Tibial nerve (tissue), 4 donors: ENCODE measurements around the gene SCT. TPM values are rescaled to one million over a fixed set of nuclear protein-coding genes. Genes with fewer than 3 reads are reported as not detected.

Source experiments
- DNase-seq, 2 donors: peaks; one replicate each; pipeline ENCODE4 v3.0.0-alpha.2; 2019; ENCODE audit warnings: low spot score in 2 of 2
- H3K27ac ChIP-seq, 4 donors: fragments of 200-600 bp; sonication (generic) in 3 of 4; one replicate each; pipeline ENCODE4 v1.5.1; 2017 to 2019; ENCODE audit warnings: mild to moderate bottlenecking in 1 of 4
- H3K27me3 ChIP-seq, 2 donors: fragments of 200-600 bp; sonication (generic) in 1 of 2; one replicate each; pipeline versions ENCODE4 v1.5.1 to v1.6.0; 2017 to 2019
- H3K36me3 ChIP-seq, 3 donors: fragments of 200-600 bp; sonication (generic); one replicate each; pipeline ENCODE4 v1.5.1; 2018 to 2019
- H3K4me1 ChIP-seq, 4 donors: fragments of 200-600 bp; sonication (generic) in 3 of 4; one replicate each; pipeline ENCODE4 v1.5.1; 2017 to 2019
- H3K4me3 ChIP-seq, 4 donors: fragments of 200-600 bp; sonication (generic) in 3 of 4; one replicate each; pipeline ENCODE4 v1.5.1; 2017 to 2019; ENCODE audit warnings: mild to moderate bottlenecking in 1 of 4, moderate library complexity in 1 of 4
- H3K9me3 ChIP-seq, 4 donors: fragments of 200-600 bp; sonication (generic) in 3 of 4; one replicate each; pipeline ENCODE4 v1.5.1; 2017 to 2019
- CTCF ChIP-seq, 5 experiments: fragments of 200-600 bp in 3 of 5; fragments of 450-650 bp in 2 of 5; sonication (generic) in 3 of 5; IDR thresholded peaks; one replicate each; pipeline ENCODE4 v1.5.1; 2016 to 2019; ENCODE audit warnings: antibody characterized with exemption in 5 of 5, mild to moderate bottlenecking in 3 of 5, moderate library complexity in 2 of 5
- EP300 ChIP-seq, 2 donors: sonication (generic); formaldehyde crosslinking; IDR thresholded peaks; one replicate each; pipeline ENCODE4 v1.6.1; 2017; ENCODE audit warnings: antibody characterized with exemption in 2 of 2, mild to moderate bottlenecking in 1 of 2
- POLR2A ChIP-seq, 2 donors: fragments of 450-650 bp; IDR thresholded peaks; one replicate each; pipeline ENCODE4 v1.6.1; 2017; ENCODE audit warnings: antibody characterized with exemption in 2 of 2, mild to moderate bottlenecking in 2 of 2, moderate library complexity in 2 of 2
- WGBS, 2 donors: methylation state at CpG; one replicate each; pipeline ENCODE4 v1.1.5; 2018; 5-methylcytosine and 5-hydroxymethylcytosine counted together
- total RNA-seq, 4 donors: library from RNA; depleted of rRNA; stranded (reverse); fragments of >200 nt; gene quantifications; one replicate each; pipeline ENCODE4 v1.1.0, GENCODE V29; 2016

The SCT gene
- total RNA-seq, 4 donors from 2014 or later, result not detected

- no peaks in the 10 kb centered on the region for H3K27me3 ChIP-seq
Observed at GRCh38 chr11:590997-591396, 36.0 kb downstream of the SCT start.

GRCh38 chr11:589798-590197 lies 37.2 kb downstream of the SCT start:
- no peak for TF ChIP-seq EP300 (IDR thresholded peaks at IDR 0.05)
- no peak for TF ChIP-seq CTCF (IDR thresholded peaks at IDR 0.05)
- no peak for TF ChIP-seq POLR2A (IDR thresholded peaks at IDR 0.05)
- H3K4me1 ChIP-seq, result no peaks in the 10 kb centered on the region
- no peak overlapping the region for H3K27ac ChIP-seq
- DNase-seq, result no peak
- H3K4me3 ChIP-seq, result no peak overlapping the region
- H3K9me3 ChIP-seq, result no peaks in the 10 kb centered on the region
- no peaks in the 10 kb centered on the region for H3K27me3 ChIP-seq
- peaks cover 2 to 91% (median 30%) of the 10 kb centered on the region in 3 donors for H3K36me3 ChIP-seq
- WGBS, 2 donors, result 90 to 92% methylated on average over 26 of the region's 26 CpGs

More at GRCh38 chr11:590997-591396, 36.0 kb downstream of the SCT start:
- H3K4me3 ChIP-seq, result no peak overlapping the region
- H3K4me1 ChIP-seq, result no peaks in the 10 kb centered on the region
- H3K9me3 ChIP-seq, result no peaks in the 10 kb centered on the region
- DNase-seq, result no peak
- no peak overlapping the region for H3K27ac ChIP-seq
- TF ChIP-seq EP300 (IDR thresholded peaks at IDR 0.05), result no peak
- no peak for TF ChIP-seq POLR2A (IDR thresholded peaks at IDR 0.05)
- TF ChIP-seq CTCF (IDR thresholded peaks at IDR 0.05), result no peak
- H3K36me3 ChIP-seq, result peaks cover 2 to 99% (median 30%) of the 10 kb centered on the region in 3 donors
- 81 to 82% methylated on average over 11 of the region's 11 CpGs for WGBS, 2 donors

GRCh38 chr11:587978-588380 lies 39.0 kb downstream of the SCT start:
- H3K27me3 ChIP-seq, result no peaks in the 10 kb centered on the region
- no peak overlapping the region for H3K4me3 ChIP-seq
- no peaks in the 10 kb centered on the region for H3K9me3 ChIP-seq
- no peak for DNase-seq
- peak overlapping the region in 1 of 4 donors; percentile 0 for H3K27ac ChIP-seq
- H3K4me1 ChIP-seq, result no peaks in the 10 kb centered on the region
- TF ChIP-seq CTCF (IDR thresholded peaks at IDR 0.05) (no peak), EP300 (IDR thresholded peaks at IDR 0.05) (no peak)
- H3K36me3 ChIP-seq, result peaks cover 2 to 91% (median 19%) of the 10 kb centered on the region in 3 donors
- 60 to 73% methylated on average over 6 of the region's 6 CpGs for WGBS, 2 donors

- no peaks in the 10 kb centered on the region for H3K9me3 ChIP-seq
- no peak overlapping the region for H3K27ac ChIP-seq
- TF ChIP-seq CTCF (IDR thresholded peaks at IDR 0.05) (no peak), POLR2A (IDR thresholded peaks at IDR 0.05) (no peak), EP300 (IDR thresholded peaks at IDR 0.05) (no peak)
- no peak overlapping the region for H3K4me3 ChIP-seq
- DNase-seq, result no peak
- peaks cover 1 to 91% (median 14%) of the 10 kb centered on the region in 3 donors for H3K36me3 ChIP-seq
- no peaks in the 10 kb centered on the region for H3K4me1 ChIP-seq
- 83 to 84% methylated on average over 7 to 8 of the region's 8 CpGs for WGBS, 2 donors
- H3K27me3 ChIP-seq, result no peaks in the 10 kb centered on the region
Observed at GRCh38 chr11:587546-587945, 39.4 kb downstream of the SCT start.

- Histone ChIP-seq H3K4me3 (no peak overlapping the region), H3K36me3 (peaks cover 0 to 92% (median 10%) of the 10 kb centered on the region in 3 donors), H3K9me3 (no peaks in the 10 kb centered on the region), H3K27me3 (no peaks in the 10 kb centered on the region), H3K27ac (no peak overlapping the region), H3K4me1 (peaks cover 0 to 2% (median 0%) of the 10 kb centered on the region in 4 donors)
- TF ChIP-seq CTCF (IDR thresholded peaks at IDR 0.05) (no peak), POLR2A (IDR thresholded peaks at IDR 0.05) (no peak), EP300 (IDR thresholded peaks at IDR 0.05) (no peak)
- DNase-seq, result no peak
- WGBS, 2 donors, result 87 to 92% methylated on average over 19 to 29 of the region's 32 CpGs
Observed at GRCh38 chr11:586376-587316, 40.3 kb downstream of the SCT start.
